Measurements from ENCODE around the gene TMEM183A.

TMEM183A gene

GRCh38 chr1:203048086-203048485 is 40.9 kb downstream of the TMEM183A start:
- DNase-seq = no peak

GRCh38 chr1:203048555-203049051 is 41.4 kb downstream of the TMEM183A start:
- DNase-seq = no peak

- DNase-seq = no peak
These were observed 41.9 kb downstream of the TMEM183A start for GRCh38 chr1:203049077-203049476.

- DNase-seq = no peak
These were observed 42.5 kb downstream of the TMEM183A start for GRCh38 chr1:203049576-203050180.

- DNase-seq = no peak
These were observed 43.7 kb downstream of the TMEM183A start for GRCh38 chr1:203050826-203051225.

GRCh38 chr1:203051841-203052324 is 44.7 kb downstream of the TMEM183A start:
- DNase-seq = no peak

- no peak for DNase-seq
These were observed 45.4 kb downstream of the TMEM183A start for GRCh38 chr1:203052601-203053000.

- no peak for DNase-seq
These were observed 47.0 kb downstream of the TMEM183A start for GRCh38 chr1:203054184-203054583.

- no peak for DNase-seq
These were observed 47.5 kb downstream of the TMEM183A start for GRCh38 chr1:203054642-203055041.

- no peak for DNase-seq
These were observed 48.1 kb downstream of the TMEM183A start for GRCh38 chr1:203055161-203055799.

- DNase-seq = no peak
These were observed 48.8 kb downstream of the TMEM183A start for GRCh38 chr1:203056012-203056411.

GRCh38 chr1:203056516-203056915 is 49.3 kb downstream of the TMEM183A start:
- DNase-seq = no peak

GRCh38 chr1:203057911-203058675 is 50.9 kb downstream of the TMEM183A start:
- DNase-seq = no peak

- DNase-seq = no peak
These were observed 51.4 kb downstream of the TMEM183A start for GRCh38 chr1:203058676-203058935.

- no peak for DNase-seq
These were observed 52.3 kb downstream of the TMEM183A start for GRCh38 chr1:203059485-203059884.

- no peak for DNase-seq
These were observed 52.9 kb downstream of the TMEM183A start for GRCh38 chr1:203060115-203060514.

GRCh38 chr1:203063287-203063686 is 56.1 kb downstream of the TMEM183A start:
- no peak for DNase-seq

GRCh38 chr1:203065191-203065590 is 58.0 kb downstream of the TMEM183A start:
- no peak for DNase-seq

GRCh38 chr1:203065986-203066385 is 58.8 kb downstream of the TMEM183A start:
- no peak for DNase-seq

- no peak for DNase-seq
These were observed 59.8 kb downstream of the TMEM183A start for GRCh38 chr1:203066965-203067364.

- no peak for DNase-seq
These were observed 62.0 kb downstream of the TMEM183A start for GRCh38 chr1:203069030-203069747.

GRCh38 chr1:203072002-203072602 is 64.9 kb downstream of the TMEM183A start:
- DNase-seq = no peak

GRCh38 chr1:203072911-203073310 is 65.7 kb downstream of the TMEM183A start:
- no peak for DNase-seq

Data from NCI-H1436 treated with DMSO at 0.1 percent for 48 hours (cell line).